Activated CD8-positive, alpha-beta T cell treated with anti-CD3 and anti-CD28 coated beads for 36 hours (primary cell): Measurements from ENCODE around the gene PKDCC. TPM values are rescaled to one million over a fixed set of nuclear protein-coding genes. Genes with fewer than 3 reads are reported as not detected.

ENCODE experiments used
- ATAC-seq: fragments of 200-7000 bp; cut with Tn5 transposase; one replicate; pipeline ENCODE4 v1.10.0; 2021; ENCODE audit warnings: mild to moderate bottlenecking, moderate library complexity
- CTCF ChIA-PET: fragments of 350-600 bp; sonication (Branson Sonifier 250); formaldehyde crosslinking; loops from one replicate; lab custom pipeline; 2021; ENCODE audit warnings: antibody characterized with exemption; lab: Charles Lee
- POLR2A ChIA-PET: fragments of 350-600 bp; sonication (Branson Sonifier 250); formaldehyde crosslinking; loops from one replicate; lab custom pipeline; 2021; ENCODE audit warnings: antibody characterized with exemption; lab: Charles Lee
- DNase-seq: peaks from one replicate; pipeline ENCODE4 v3.0.0-alpha.2; 2020
- H3K27ac Mint-ChIP-seq: one replicate; pipeline ENCODE4 v1.8.0; 2021; ENCODE audit warnings: mild to moderate bottlenecking, mixed read lengths
- H3K27me3 Mint-ChIP-seq: one replicate; pipeline ENCODE4 v1.8.0; 2021; ENCODE audit warnings: mixed read lengths
- H3K36me3 Mint-ChIP-seq: one replicate; pipeline ENCODE4 v1.8.0; 2021; ENCODE audit warnings: low read depth, mixed read lengths
- H3K4me1 Mint-ChIP-seq: one replicate; pipeline ENCODE4 v1.8.0; 2021; ENCODE audit warnings: low read depth, mixed read lengths
- H3K4me3 Mint-ChIP-seq: one replicate; pipeline ENCODE4 v1.8.0; 2021; ENCODE audit warnings: mild to moderate bottlenecking, moderate library complexity, mixed read lengths
- H3K9me3 Mint-ChIP-seq: one replicate; pipeline ENCODE4 v1.8.0; 2021; ENCODE audit warnings: mixed read lengths
- intact Hi-C: fragments of 100-400 bp; cut with micrococcal nuclease; formaldehyde crosslinking; loops from one replicate; pipeline ENCODE4 v1.10.0; 2022
- total RNA-seq, 2 experiments: library from RNA; stranded (reverse); gene quantifications; one replicate each; pipeline ENCODE4 v1.2.3, GENCODE V29; 2021
- TF ChIP-seq, protein P1 (sequence below): fragments of 200-600 bp; IDR thresholded peaks from one replicate; pipeline ENCODE4 v1.8.0; 2022; ENCODE audit warnings: antibody characterized with exemption, mild to moderate bottlenecking

The PKDCC gene
- total RNA-seq, 2 experiments from 2014 or later: not detected

DNA sequence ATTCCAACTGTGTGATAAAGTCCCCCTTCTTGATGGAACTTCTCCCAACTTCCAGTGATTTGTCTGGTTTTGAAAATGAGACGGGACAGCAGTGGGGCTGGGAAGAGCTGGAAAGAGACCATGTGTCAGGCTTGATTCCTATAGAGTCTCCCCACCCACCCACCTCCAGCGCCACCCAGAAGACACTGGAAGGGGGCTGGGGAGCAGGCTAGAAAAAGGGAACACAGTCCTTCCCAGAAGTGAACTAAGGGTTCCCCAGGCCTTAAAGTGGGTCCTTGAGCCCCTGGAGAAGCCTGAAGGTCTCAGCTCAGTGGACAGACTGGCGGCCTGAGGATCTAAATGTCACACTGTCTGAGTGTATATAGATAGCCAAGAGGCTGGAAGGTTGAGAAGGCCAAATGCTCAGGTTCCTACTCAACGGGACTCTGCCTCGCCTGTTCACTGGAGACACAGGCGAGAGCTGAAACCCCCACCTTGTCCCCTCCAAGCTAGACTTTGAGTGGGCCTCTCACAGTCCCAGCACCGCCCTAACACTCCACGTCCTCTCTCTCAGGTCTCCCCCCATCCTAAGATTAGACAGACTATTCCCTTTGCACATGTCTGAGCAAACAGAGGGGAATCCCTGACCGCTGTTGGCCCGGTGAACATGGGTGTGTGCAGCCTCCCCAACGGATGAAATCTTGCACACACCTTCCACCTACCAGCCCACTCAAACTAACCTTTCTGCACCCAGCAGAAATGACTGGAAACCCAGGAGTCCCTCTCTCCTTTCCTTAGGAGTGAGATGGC is 1.6 kb downstream of the PKDCC start:
- intact Hi-C loops: no loop called here
- ATAC-seq (no peak), DNase-seq (no peak)
- TF ChIP-seq, protein P1, sequence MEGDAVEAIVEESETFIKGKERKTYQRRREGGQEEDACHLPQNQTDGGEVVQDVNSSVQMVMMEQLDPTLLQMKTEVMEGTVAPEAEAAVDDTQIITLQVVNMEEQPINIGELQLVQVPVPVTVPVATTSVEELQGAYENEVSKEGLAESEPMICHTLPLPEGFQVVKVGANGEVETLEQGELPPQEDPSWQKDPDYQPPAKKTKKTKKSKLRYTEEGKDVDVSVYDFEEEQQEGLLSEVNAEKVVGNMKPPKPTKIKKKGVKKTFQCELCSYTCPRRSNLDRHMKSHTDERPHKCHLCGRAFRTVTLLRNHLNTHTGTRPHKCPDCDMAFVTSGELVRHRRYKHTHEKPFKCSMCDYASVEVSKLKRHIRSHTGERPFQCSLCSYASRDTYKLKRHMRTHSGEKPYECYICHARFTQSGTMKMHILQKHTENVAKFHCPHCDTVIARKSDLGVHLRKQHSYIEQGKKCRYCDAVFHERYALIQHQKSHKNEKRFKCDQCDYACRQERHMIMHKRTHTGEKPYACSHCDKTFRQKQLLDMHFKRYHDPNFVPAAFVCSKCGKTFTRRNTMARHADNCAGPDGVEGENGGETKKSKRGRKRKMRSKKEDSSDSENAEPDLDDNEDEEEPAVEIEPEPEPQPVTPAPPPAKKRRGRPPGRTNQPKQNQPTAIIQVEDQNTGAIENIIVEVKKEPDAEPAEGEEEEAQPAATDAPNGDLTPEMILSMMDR: no peak
- Mint-ChIP-seq H3K27ac (no peak overlapping the region), H3K9me3 (no peaks in the 10 kb centered on the region), H3K4me3 (peak overlapping the region; percentile 44), H3K4me1 (peaks cover 6% of the 10 kb centered on the region), H3K36me3 (no peaks in the 10 kb centered on the region), H3K27me3 (peaks cover 33% of the 10 kb centered on the region)
- ChIA-PET CTCF (interaction anchor here (1.5 kb wide), 1 partner anchor 209 kb away, joined by 3 read pairs; no protein-coding TSS in a partner anchor), POLR2A (no interaction called here)

DNA sequence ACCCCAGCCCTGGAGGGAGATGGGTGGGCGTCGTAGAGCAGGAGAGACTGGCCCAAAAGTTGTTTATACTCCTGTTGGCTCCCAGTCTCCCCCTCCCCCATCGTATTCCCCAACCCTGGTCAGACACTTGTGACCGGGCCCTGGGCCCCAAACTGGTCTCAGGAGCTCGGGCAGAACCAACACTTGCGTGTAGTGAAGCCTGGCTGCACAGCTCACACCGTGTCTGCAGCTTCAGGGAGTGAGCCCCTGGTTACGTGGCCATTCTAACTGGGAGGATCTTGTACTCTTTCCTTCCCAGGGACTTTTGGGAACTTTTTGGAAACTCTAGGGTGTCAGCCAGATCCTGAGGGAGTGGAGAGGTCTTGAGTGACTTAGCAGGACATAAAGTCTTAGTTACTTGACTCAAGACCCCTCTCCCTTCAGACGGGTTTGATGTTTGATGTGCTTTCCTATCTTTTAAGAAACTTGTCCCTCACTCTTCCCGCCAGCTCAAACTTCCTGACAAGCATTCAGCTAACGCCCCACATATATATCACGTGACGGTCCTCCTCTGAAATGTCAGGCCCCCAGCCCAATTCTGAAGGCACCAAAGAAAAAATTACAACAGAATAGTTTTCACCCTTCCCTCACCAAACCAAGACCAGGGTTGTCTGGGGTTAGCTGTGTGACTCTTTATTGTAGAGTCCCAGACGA is 2.3 kb downstream of the PKDCC start:
- DNase-seq (no peak), ATAC-seq (no peak)
- Mint-ChIP-seq H3K27me3 (peaks cover 28% of the 10 kb centered on the region), H3K36me3 (no peaks in the 10 kb centered on the region), H3K27ac (no peak overlapping the region), H3K4me3 (no peak overlapping the region), H3K9me3 (no peaks in the 10 kb centered on the region), H3K4me1 (peaks cover 6% of the 10 kb centered on the region)
- intact Hi-C loops: no loop called here
- ChIA-PET POLR2A (no interaction called here), CTCF (no interaction called here)
- TF ChIP-seq, protein P1: no peak

DNA sequence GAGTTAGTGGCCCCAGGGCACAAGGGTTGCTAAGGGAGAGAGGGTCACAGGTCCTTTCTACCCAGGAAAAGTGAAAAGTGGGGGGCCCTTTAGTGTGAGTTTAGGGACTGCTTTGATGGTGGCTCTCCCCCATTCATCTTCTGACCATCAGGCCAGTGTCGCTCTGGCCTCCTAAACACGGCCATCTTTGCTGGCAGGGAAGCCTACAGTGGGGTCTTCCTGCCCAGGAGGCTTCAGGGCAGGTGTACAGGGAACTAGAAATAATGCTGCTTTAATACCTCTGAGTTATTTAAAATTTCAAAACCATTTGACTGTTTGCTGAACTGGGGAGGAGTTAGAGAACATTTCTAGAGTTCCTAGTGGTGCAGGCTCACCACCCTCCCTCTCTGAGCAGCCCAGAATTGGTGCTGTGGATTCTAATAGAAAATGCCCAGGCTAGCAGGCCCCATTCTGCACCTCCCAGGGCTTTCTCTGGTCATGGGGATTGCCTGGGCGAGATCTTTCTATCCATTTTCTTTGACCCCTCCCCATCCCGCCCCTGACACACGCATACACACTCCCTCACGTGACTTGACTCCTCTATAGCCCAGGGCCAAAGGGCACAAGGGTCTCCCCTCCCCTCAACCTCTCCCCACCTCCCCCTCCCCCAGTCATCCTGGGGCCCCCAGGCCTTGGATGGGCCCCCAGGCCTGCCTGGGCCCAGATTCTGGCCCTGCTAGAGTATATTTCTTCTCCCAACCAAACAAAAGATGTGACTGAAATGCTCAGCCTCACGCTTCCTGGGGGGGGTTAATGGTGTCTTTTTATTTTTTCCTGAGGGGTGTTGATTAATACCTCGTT is 3.1 kb downstream of the PKDCC start:
- H3K4me3 Mint-ChIP-seq: no peak overlapping the region

DNA sequence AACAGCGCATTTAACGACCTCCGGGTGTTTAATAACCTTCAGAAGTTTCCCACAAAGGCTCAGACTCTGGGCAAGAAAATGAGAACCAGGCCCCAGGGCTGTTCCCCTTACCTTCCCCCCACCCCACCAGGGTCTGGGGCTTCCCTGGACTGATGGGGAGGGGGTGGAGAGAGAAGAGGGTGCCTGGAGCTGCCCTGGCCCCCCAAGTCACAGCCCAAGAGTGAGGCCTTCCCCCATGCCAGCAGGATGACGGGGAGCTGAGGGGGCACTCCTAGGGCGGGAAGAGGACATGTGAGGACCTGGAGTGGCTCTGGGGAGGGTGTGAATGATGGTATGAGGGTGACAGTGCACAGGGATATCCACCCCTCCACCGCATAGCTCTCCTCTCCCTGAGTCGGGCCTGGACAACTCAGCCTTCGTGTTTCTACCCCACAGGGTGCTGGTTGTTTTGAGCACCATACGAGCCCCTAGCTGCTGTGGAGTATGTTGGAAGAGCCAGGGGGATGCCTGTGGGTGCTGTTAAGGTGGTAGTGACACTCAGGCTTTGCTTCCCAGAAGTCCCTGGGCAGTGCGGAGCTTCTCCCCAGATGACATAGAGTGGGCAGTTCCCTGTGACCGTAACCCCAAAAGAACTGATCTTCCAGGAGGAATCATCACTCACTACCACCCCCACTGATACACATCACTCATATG is 3.9 kb downstream of the PKDCC start:
- no peaks in the 10 kb centered on the region for H3K9me3 Mint-ChIP-seq
- CTCF ChIA-PET: interaction anchor here (0.7 kb wide), 1 partner anchor 198 kb away, joined by 3 read pairs; no protein-coding TSS in a partner anchor
- TF ChIP-seq, protein P1: no peak
- H3K27me3 Mint-ChIP-seq: peaks cover 22% of the 10 kb centered on the region
- peaks cover 6% of the 10 kb centered on the region for H3K4me1 Mint-ChIP-seq
- H3K36me3 Mint-ChIP-seq: no peaks in the 10 kb centered on the region
- ATAC-seq (no peak), DNase-seq (no peak)
- H3K27ac Mint-ChIP-seq: no peak overlapping the region
- POLR2A ChIA-PET: no interaction called here
- H3K4me3 Mint-ChIP-seq: no peak overlapping the region
- intact Hi-C loops: no loop called here

More for the DNA sequence above, 3.1 kb downstream of the PKDCC start:
- CTCF ChIA-PET: no interaction called here
- intact Hi-C loops: no loop called here
- no peaks in the 10 kb centered on the region for H3K36me3 Mint-ChIP-seq
- TF ChIP-seq, protein P1: no peak
- no peak for DNase-seq
- peaks cover 28% of the 10 kb centered on the region for H3K27me3 Mint-ChIP-seq
- no peak for ATAC-seq
- peaks cover 6% of the 10 kb centered on the region for H3K4me1 Mint-ChIP-seq
- H3K27ac Mint-ChIP-seq: no peak overlapping the region
- no peaks in the 10 kb centered on the region for H3K9me3 Mint-ChIP-seq
- POLR2A ChIA-PET: no interaction called here
